ENCODE measurements around the gene THAP4.

Gene THAP4

GRCh38 chr2:241545106-241545505 lies 91.9 kb downstream of the THAP4 start:
- no peak for DNase-seq

- DNase-seq, result no peak
Observed at GRCh38 chr2:241542278-241542605, 94.7 kb downstream of the THAP4 start.

- DNase-seq, result no peak
Observed at GRCh38 chr2:241541564-241542277, 95.2 kb downstream of the THAP4 start.

- DNase-seq, result peak; percentile 27 to 43 (median 36)
Observed at GRCh38 chr2:241540771-241541561, 96.0 kb downstream of the THAP4 start.

- DNase-seq, result no peak
Observed at GRCh38 chr2:241540401-241540770, 96.6 kb downstream of the THAP4 start.

GRCh38 chr2:241539616-241540374 lies 97.2 kb downstream of the THAP4 start:
- DNase-seq, result no peak

- DNase-seq, result no peak
Observed at GRCh38 chr2:241538838-241539615, 97.9 kb downstream of the THAP4 start.

- DNase-seq, result no peak
Observed at GRCh38 chr2:241535871-241536655, 100.9 kb downstream of the THAP4 start.

- no peak for DNase-seq
Observed at GRCh38 chr2:241534701-241535375, 102.1 kb downstream of the THAP4 start.
